ENCODE results near the gene CLSTN1. TPM values are rescaled to one million over a fixed set of nuclear protein-coding genes. Genes with fewer than 3 reads are reported as not detected.

The CLSTN1 gene
- total RNA-seq, 1 experiment from 2014 or later: 143 TPM

DNA sequence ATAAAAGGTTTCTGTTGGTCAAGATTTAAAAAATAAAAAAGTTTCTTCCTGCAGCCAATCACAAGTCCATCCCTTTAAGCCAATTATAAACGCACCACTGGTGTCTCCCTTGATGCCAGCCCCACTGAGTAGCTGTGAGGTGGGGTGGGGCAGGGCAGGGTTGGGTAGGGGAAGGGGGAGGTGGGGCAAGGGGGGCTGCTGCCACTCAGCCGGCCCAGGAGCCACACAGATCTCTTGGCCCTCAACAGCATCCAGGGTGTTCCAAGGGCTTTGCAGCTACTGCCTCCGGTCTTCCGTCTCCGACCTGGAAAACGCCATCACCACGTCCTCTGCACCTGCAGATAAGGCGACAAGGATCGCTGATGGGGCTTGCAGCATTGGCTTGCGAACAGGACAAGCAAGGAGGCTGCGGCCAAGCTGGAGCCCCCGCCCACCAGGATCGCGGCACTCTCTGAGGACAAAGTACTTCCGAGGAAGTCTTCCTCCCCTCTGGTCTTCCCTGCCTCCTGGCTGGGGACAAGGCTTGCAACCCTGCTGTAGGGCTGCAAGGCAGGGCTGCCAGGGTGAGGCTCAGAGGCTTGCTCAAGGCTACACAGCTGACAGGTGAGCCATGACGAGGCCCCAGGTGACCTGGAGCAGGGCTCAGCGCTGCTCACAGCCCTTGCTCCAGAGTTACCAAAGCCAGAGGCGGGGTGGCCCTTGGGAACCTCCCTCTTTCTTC is 26.8 kb upstream of the CLSTN1 start:
- CTCF ChIA-PET: no interaction called here
- in situ Hi-C loops (cut with HindIII; ENCODE audit: low pct_unique_long_range_greater_than_20kb, low sequenced_read_pairs) (no loop called here), intact Hi-C loops (cut with micrococcal nuclease; ENCODE audit: unreplicated experiment) (no loop called here)
- DNase-seq (ENCODE audit: low read depth, low spot score) (no peak), ATAC-seq (no peak)
- POLR2A ChIA-PET: interaction anchor here (0.8 kb wide), 1 partner anchor 10 kb away, joined by 3 read pairs; no protein-coding TSS in a partner anchor
- Histone ChIP-seq H3K27ac (ENCODE audit: low read length) (no peak overlapping the region), H3K36me3 (ENCODE audit: control insufficient read depth, insufficient read depth, low read length) (no peaks in the 10 kb centered on the region), H3K4me3 (ENCODE audit: low read depth in 2 of 2, low read length in 2 of 2) (no peak overlapping the region), H3K27me3 (ENCODE audit: control insufficient read depth, insufficient read depth, low read length) (no peaks in the 10 kb centered on the region), H3K9me3 (ENCODE audit: control insufficient read depth, insufficient read depth, low read depth, low read length) (no peaks in the 10 kb centered on the region), H3K4me1 (ENCODE audit: control insufficient read depth, insufficient read depth, low read length) (peaks cover 3% of the 10 kb centered on the region; the same call in 1 of the 2 replicates)
- no TSS peak for BruUV-seq (replicated peaks)
- no peak for TF ChIP-seq TCF7L2 (IDR thresholded peaks at IDR 0.05; ENCODE audit: low read depth, low read length)

DNA sequence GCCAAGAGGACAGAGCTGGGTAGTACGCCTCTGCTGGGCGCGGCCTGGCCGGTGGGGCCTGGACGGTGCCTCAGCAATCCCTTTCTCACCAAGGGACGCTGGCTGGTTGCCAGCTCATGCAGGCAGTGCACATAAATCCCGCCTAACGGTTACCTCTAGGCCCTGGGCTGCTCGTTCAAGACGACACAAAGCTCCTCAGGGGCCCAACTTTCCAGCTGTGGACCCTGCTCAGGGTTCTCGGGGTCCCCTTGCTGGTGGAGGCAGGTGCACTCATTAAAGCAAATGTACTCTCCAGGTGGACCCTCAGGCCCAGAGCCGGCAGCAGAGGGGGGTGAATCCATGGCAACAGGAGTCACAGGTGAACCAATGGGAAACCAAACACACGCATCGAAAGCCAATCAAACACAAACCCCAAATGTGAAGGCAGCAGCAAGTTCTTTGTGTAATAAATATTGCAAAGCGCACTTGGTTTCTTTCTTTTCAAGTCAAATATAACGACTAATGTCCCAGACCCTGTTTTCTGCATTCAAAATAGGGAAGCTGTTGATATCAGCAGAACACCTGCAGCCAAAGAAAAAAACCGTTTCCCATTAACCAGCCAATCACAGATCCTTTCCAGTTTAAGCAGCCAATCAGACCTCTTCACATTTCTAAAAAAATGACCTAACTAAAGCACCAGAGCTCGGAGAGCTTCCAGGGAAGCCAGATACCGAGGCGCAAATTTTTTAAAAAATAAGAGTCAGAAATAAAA is 26.1 kb upstream of the CLSTN1 start:
- TF ChIP-seq POLR2AphosphoS5 (IDR thresholded peaks at IDR 0.05; ENCODE audit: low read depth, low read length) (no peak), TCF7L2 (IDR thresholded peaks at IDR 0.05; ENCODE audit: low read depth, low read length) (no peak), SIN3A (IDR thresholded peaks at IDR 0.05; ENCODE audit: borderline replicate concordance, insufficient read depth, low read depth, low read length) (no peak)
- TF ChIP-seq, protein P1, sequence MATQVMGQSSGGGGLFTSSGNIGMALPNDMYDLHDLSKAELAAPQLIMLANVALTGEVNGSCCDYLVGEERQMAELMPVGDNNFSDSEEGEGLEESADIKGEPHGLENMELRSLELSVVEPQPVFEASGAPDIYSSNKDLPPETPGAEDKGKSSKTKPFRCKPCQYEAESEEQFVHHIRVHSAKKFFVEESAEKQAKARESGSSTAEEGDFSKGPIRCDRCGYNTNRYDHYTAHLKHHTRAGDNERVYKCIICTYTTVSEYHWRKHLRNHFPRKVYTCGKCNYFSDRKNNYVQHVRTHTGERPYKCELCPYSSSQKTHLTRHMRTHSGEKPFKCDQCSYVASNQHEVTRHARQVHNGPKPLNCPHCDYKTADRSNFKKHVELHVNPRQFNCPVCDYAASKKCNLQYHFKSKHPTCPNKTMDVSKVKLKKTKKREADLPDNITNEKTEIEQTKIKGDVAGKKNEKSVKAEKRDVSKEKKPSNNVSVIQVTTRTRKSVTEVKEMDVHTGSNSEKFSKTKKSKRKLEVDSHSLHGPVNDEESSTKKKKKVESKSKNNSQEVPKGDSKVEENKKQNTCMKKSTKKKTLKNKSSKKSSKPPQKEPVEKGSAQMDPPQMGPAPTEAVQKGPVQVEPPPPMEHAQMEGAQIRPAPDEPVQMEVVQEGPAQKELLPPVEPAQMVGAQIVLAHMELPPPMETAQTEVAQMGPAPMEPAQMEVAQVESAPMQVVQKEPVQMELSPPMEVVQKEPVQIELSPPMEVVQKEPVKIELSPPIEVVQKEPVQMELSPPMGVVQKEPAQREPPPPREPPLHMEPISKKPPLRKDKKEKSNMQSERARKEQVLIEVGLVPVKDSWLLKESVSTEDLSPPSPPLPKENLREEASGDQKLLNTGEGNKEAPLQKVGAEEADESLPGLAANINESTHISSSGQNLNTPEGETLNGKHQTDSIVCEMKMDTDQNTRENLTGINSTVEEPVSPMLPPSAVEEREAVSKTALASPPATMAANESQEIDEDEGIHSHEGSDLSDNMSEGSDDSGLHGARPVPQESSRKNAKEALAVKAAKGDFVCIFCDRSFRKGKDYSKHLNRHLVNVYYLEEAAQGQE (IDR thresholded peaks at IDR 0.05; ENCODE audit: insufficient read depth in 1 of 2, low read depth in 2 of 2, low read length in 1 of 2): no peak
- TF ChIP-seq, protein P2, sequence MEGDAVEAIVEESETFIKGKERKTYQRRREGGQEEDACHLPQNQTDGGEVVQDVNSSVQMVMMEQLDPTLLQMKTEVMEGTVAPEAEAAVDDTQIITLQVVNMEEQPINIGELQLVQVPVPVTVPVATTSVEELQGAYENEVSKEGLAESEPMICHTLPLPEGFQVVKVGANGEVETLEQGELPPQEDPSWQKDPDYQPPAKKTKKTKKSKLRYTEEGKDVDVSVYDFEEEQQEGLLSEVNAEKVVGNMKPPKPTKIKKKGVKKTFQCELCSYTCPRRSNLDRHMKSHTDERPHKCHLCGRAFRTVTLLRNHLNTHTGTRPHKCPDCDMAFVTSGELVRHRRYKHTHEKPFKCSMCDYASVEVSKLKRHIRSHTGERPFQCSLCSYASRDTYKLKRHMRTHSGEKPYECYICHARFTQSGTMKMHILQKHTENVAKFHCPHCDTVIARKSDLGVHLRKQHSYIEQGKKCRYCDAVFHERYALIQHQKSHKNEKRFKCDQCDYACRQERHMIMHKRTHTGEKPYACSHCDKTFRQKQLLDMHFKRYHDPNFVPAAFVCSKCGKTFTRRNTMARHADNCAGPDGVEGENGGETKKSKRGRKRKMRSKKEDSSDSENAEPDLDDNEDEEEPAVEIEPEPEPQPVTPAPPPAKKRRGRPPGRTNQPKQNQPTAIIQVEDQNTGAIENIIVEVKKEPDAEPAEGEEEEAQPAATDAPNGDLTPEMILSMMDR (IDR thresholded peaks at IDR 0.05): no peak
- intact Hi-C loops (cut with micrococcal nuclease; ENCODE audit: unreplicated experiment) (no loop called here), in situ Hi-C loops (cut with HindIII; ENCODE audit: low pct_unique_long_range_greater_than_20kb, low sequenced_read_pairs) (no loop called here)
- CTCF ChIA-PET: interaction anchor here (0.6 kb wide), 2 partner anchors 12 to 68 kb away, joined by 3 to 4 read pairs; no protein-coding TSS in a partner anchor
- H3K9me3 ChIP-seq (ENCODE audit: control insufficient read depth, insufficient read depth, low read depth, low read length): no peaks in the 10 kb centered on the region
- no peaks in the 10 kb centered on the region for H3K36me3 ChIP-seq (ENCODE audit: control insufficient read depth, insufficient read depth, low read length)
- BruUV-seq (replicated peaks): no TSS peak
- H3K27me3 ChIP-seq (ENCODE audit: control insufficient read depth, insufficient read depth, low read length): no peaks in the 10 kb centered on the region
- DNase-seq (ENCODE audit: low read depth, low spot score) (no peak), ATAC-seq (no peak)
- POLR2A ChIA-PET: interaction anchor here (0.8 kb wide), 1 partner anchor 11 kb away, joined by 3 read pairs; no protein-coding TSS in a partner anchor
- no peak overlapping the region for H3K4me3 ChIP-seq (ENCODE audit: low read depth in 2 of 2, low read length in 2 of 2)
- peaks cover 3% of the 10 kb centered on the region; the same call in 1 of the 2 replicates for H3K4me1 ChIP-seq (ENCODE audit: control insufficient read depth, insufficient read depth, low read length)
- no peak overlapping the region for H3K27ac ChIP-seq (ENCODE audit: low read length)
